Measurements from ENCODE around the gene PLS1. TPM values are rescaled to one million over a fixed set of nuclear protein-coding genes. Genes with fewer than 3 reads are reported as not detected.

PLS1 gene
- total and polyA plus RNA-seq, 2 of the 8 experiments (the other 6 are each of a cell fraction or from before 2014, with no cell fraction given), result 18.7 to 44.7 TPM

DNA sequence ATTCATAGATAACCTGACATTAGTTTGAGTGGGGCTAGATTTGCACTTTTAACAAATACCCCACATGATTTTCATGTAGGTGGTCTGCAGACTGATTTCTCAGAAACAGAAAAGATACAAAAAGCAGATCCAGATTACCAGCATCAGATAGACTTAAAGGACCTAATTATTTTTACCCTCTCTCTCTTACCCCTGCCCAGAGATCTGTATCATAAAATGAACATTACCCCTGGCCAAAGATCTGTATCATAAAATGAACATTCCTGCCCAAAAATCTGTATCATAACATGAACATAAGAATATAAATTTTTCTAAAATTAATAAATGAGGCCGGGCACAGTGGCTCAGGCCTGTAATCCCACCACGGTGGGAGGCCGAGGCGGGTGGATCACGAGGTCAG lies 113.0 kb downstream of the PLS1 start:
- H2BK12ac ChIP-seq (ENCODE audit: low read depth, low read length), result no peak overlapping the region
- H3K79me2 ChIP-seq (ENCODE audit: control insufficient read depth in 1 of 2, insufficient read depth in 2 of 2, low read length in 2 of 2), result no peaks in the 10 kb centered on the region
- no peak overlapping the region for H2AK5ac ChIP-seq (ENCODE audit: low read depth, low read length)
- H2BK120ac ChIP-seq (replicated peaks; ENCODE audit: low read depth, low read length), result no peak overlapping the region
- H3K56ac ChIP-seq (replicated peaks; ENCODE audit: insufficient read length, low read depth, low read length), result no peak overlapping the region
- H3K79me1 ChIP-seq (ENCODE audit: low read depth, low read length), result no peaks in the 10 kb centered on the region
- no peaks in the 10 kb centered on the region for H3K9me3 ChIP-seq (ENCODE audit: insufficient read depth in 2 of 2, low read depth in 1 of 2, low read length in 1 of 2)
- no peak overlapping the region for H4K8ac ChIP-seq (ENCODE audit: extremely low read depth, insufficient read depth, low read length)
- DNase-seq (ENCODE audit: low read depth in 1 of 2, low spot score in 2 of 2) (no peak), FAIRE-seq (no peak)
- no peak overlapping the region for H3K9ac ChIP-seq (replicated peaks in 1 of 4; ENCODE audit: extremely low read depth in 1 of 4, low read depth in 3 of 4, low read length in 3 of 4)
- H3K23me2 ChIP-seq (ENCODE audit: low read depth, low read length), result no peaks in the 10 kb centered on the region
- no peak overlapping the region for H4K5ac ChIP-seq (ENCODE audit: insufficient read length, low read depth, low read length)
- CTCF ChIA-PET (ENCODE audit: partially characterized antibody), result no interaction called here
- no peak overlapping the region for H3K4me2 ChIP-seq (ENCODE audit: insufficient read depth in 1 of 2, low read depth in 2 of 2, low read length in 2 of 2)
- H3K27ac ChIP-seq (ENCODE audit: low read depth, low read length), result no peak overlapping the region
- no peaks in the 10 kb centered on the region for H3K4me1 ChIP-seq (replicated peaks in 1 of 4; ENCODE audit: control insufficient read depth in 3 of 4, insufficient read depth in 4 of 4, low read length in 3 of 4)
- H2BK5ac ChIP-seq (ENCODE audit: low read depth, low read length), result no peak overlapping the region
- no peak overlapping the region for H2AFZ ChIP-seq (ENCODE audit: low read length)
- no peak overlapping the region for H3K14ac ChIP-seq (ENCODE audit: insufficient read length)
- no peak overlapping the region for H4K91ac ChIP-seq (replicated peaks; ENCODE audit: insufficient read length, low read length)
- no peak overlapping the region for H2BK15ac ChIP-seq (ENCODE audit: low read length)
- 89% methylated on average over 5 of the region's 5 CpGs; no CpG with 5 or more reads in 1 of the 2 experiments for WGBS, 2 experiments (ENCODE audit: extremely low coverage in 1 of 2, insufficient coverage in 1 of 2, insufficient read length in 1 of 2, insufficient replicate concordance in 2 of 2, low coverage in 1 of 2, low lambda C conversion rate in 2 of 2, missing lambda C conversion rate in 1 of 2)
- no peak overlapping the region for H3K4me3 ChIP-seq (ENCODE audit: extremely low read depth in 1 of 4, insufficient read depth in 2 of 4, low read depth in 3 of 4, low read length in 4 of 4)
- no peaks in the 10 kb centered on the region for H4K20me1 ChIP-seq (replicated peaks in 1 of 2; ENCODE audit: control insufficient read depth in 1 of 2, insufficient read depth in 2 of 2, low read length in 2 of 2)
- H3K4ac ChIP-seq (replicated peaks; ENCODE audit: insufficient read length, low read depth, low read length), result no peak overlapping the region
- no peak overlapping the region for H3K23ac ChIP-seq (ENCODE audit: insufficient read length)
- POLR2A ChIA-PET (ENCODE audit: partially characterized antibody), result no interaction called here
- no peak overlapping the region for H2BK20ac ChIP-seq (ENCODE audit: low read length)
- no peaks in the 10 kb centered on the region; a peak in 1 of 8 replicates for H3K36me3 ChIP-seq (ENCODE audit: control insufficient read depth in 2 of 4, insufficient read depth in 4 of 4, low read length in 3 of 4)
- no peak overlapping the region for H3K18ac ChIP-seq (ENCODE audit: extremely low read depth, low read length)
- no peaks in the 10 kb centered on the region for H3K27me3 ChIP-seq (replicated peaks in 1 of 4; ENCODE audit: control insufficient read depth in 3 of 4, extremely low read depth in 1 of 4, insufficient read depth in 3 of 4, low read length in 3 of 4)
- TF ChIP-seq NRF1 (IDR thresholded peaks at IDR 0.05; ENCODE audit: low read depth, low read length), result no peak
- TF ChIP-seq TCF12 (IDR thresholded peaks at IDR 0.05; ENCODE audit: low read depth, low read length), result no peak
- TF ChIP-seq MAFK (IDR thresholded peaks at IDR 0.05; ENCODE audit: low read depth, low read length), result no peak
- no peak for TF ChIP-seq RBBP5 (IDR thresholded peaks at IDR 0.05; ENCODE audit: borderline replicate concordance, low read depth, low read length)
- no peak for TF ChIP-seq SP1 (IDR thresholded peaks at IDR 0.05; ENCODE audit: low read depth, low read length)
- TF ChIP-seq POLR2AphosphoS5 (IDR thresholded peaks at IDR 0.05; ENCODE audit: low read depth, low read length), result no peak
- TF ChIP-seq ASH2L (IDR thresholded peaks at IDR 0.05; ENCODE audit: low read length), result no peak
- TF ChIP-seq GTF2F1 (IDR thresholded peaks at IDR 0.05; ENCODE audit: borderline replicate concordance, low read depth, low read length), result no peak
- TF ChIP-seq CBX5 (IDR thresholded peaks at IDR 0.05; ENCODE audit: low read depth, low read length), result no peak
- no peak for TF ChIP-seq EZH2 (IDR thresholded peaks at IDR 0.05; ENCODE audit: low read depth, low read length, severe bottlenecking)
- TF ChIP-seq, protein P1, sequence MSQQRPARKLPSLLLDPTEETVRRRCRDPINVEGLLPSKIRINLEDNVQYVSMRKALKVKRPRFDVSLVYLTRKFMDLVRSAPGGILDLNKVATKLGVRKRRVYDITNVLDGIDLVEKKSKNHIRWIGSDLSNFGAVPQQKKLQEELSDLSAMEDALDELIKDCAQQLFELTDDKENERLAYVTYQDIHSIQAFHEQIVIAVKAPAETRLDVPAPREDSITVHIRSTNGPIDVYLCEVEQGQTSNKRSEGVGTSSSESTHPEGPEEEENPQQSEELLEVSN (IDR thresholded peaks at IDR 0.05), result no peak
- TF ChIP-seq HDAC6 (IDR thresholded peaks at IDR 0.05; ENCODE audit: low read depth, low read length), result no peak
- no peak for TF ChIP-seq SP2 (IDR thresholded peaks at IDR 0.05; ENCODE audit: low read length)
- no peak for TF ChIP-seq JUND (IDR thresholded peaks at IDR 0.05; ENCODE audit: low read length)
- TF ChIP-seq EP300 (IDR thresholded peaks at IDR 0.05; ENCODE audit: borderline replicate concordance in 1 of 2, low read depth in 2 of 2, low read length in 2 of 2), result no peak
